SK-N-MC (cell line): ENCODE measurements around the gene ANKMY1.

Source experiments
- DNase-seq: peaks from one replicate; pipeline ENCODE4 v3.0.0-alpha.2; 2011; ENCODE audit warnings: low read depth, low spot score
- H3K27ac ChIP-seq: fragments of 200-600 bp; sonication (generic); 2 replicates; pipeline ENCODE4 v1.5.1; 2016; ENCODE audit warnings: mixed run types
- H3K36me3 ChIP-seq: fragments of 200-600 bp; sonication (generic); 2 replicates; pipeline ENCODE4 v1.6.1; 2017; ENCODE audit warnings: antibody characterized with exemption, low read length, mixed read lengths; ENCODE audit not compliant: insufficient read depth
- H3K4me3 ChIP-seq: fragments of 200-600 bp; sonication (generic); 2 replicates; pipeline ENCODE4 v1.5.1; 2016
- H3K9ac ChIP-seq: fragments of 200-600 bp; sonication (generic); 2 replicates; pipeline ENCODE4 v1.8.0; 2017; ENCODE audit warnings: mixed run types, mixed read lengths; ENCODE audit not compliant: insufficient read length
- H3K9me3 ChIP-seq: fragments of 200-600 bp; sonication (generic); 2 replicates; pipeline ENCODE4 v1.6.1; 2017; ENCODE audit warnings: low read depth, mild to moderate bottlenecking, antibody characterized with exemption, low read length, moderate library complexity, mixed read lengths
- EZH2 ChIP-seq: fragments of 200-600 bp; sonication (generic); IDR thresholded peaks from one replicate; pipeline ENCODE4 v1.6.1; 2017; ENCODE audit warnings: antibody characterized with exemption
- FOXP2 ChIP-seq: optimal IDR thresholded peaks from 2 replicates; pipeline ENCODE3; 2011; ENCODE audit warnings: mild to moderate bottlenecking, moderate library complexity; ENCODE audit not compliant: insufficient read depth; ENCODE audit errors: extremely low read length, control extremely low read depth
- POLR2AphosphoS5 ChIP-seq: IDR thresholded peaks from 2 replicates; pipeline ENCODE4 v1.6.1; 2012; ENCODE audit warnings: mild to moderate bottlenecking, low read depth, low read length, borderline replicate concordance

The ANKMY1 gene

GRCh38 chr2:240456447-240457222 is 101.2 kb downstream of the ANKMY1 start:
- no peak for TF ChIP-seq FOXP2
- TF ChIP-seq POLR2AphosphoS5: no peak
- H3K9ac ChIP-seq: no peak overlapping the region
- H3K9me3 ChIP-seq: no peaks in the 10 kb centered on the region
- no peak overlapping the region for H3K4me3 ChIP-seq
- H3K27ac ChIP-seq: no peak overlapping the region
- no peak for DNase-seq
- H3K36me3 ChIP-seq: no peaks in the 10 kb centered on the region

DNA sequence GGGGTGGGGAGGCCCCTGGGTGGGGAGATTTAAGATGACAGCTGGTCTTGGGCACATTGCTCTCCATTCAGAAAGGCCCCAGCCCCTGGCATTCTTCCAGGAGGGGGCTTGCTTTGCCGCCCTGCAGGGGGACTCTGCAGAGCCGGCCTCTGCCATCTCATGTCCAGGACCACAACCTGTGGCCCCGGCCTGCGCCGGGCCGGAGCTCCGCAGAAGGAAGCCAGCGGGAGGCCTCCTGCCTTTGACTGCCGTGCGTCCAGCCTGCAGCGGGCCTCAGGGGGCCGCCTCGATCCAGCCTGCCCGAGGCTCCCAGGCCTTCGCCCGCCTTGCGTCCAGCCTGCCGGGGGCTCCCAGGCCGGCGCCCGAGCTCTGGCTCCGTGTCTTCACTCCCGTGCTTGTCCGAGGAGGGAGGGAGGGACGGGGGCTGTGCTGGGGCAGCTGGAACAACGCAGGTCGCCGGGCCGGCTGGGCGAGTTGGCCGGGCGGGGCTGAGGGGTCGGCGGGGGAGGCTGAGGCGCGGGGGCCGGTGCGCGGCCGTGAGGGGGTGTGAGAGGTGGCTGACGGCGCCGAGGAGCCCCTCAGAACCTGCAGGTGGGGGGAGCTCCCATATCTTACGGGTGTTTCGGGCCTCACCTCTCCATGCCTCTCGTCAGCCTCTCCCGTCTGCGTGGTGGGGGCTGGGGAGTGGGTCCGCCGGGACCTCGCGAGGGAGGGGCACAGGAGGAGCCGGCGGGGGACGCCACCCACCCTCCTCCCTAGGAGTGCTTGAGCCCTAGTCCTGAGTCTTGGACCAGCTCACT is 101.9 kb downstream of the ANKMY1 start:
- Histone ChIP-seq H3K4me3 (no peak overlapping the region), H3K27ac (no peak overlapping the region), H3K9me3 (no peaks in the 10 kb centered on the region), H3K9ac (no peak overlapping the region), H3K36me3 (no peaks in the 10 kb centered on the region)
- no peak for DNase-seq
- TF ChIP-seq FOXP2 (no peak), POLR2AphosphoS5 (no peak), EZH2 (no peak)

DNA sequence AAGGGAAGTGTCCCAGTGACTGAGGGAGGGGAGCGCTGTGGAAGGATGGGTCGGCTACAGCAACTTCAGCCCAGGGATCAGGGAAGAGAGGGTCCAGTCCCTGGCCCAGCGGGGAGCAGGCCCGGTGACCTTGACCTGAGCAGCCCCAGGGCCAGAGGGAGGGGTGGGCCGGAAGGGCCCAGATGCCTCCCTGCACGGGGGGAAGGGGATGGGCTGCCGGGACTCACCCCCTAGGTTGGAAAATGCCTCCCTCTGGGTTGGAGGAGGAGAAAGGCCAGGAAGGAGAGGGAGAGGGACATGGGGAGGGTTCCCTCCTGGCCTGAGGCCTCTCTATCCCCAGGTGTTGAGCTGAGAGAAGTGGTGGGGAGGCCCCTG is 102.5 kb downstream of the ANKMY1 start:
- Histone ChIP-seq H3K27ac (no peak overlapping the region), H3K4me3 (no peak overlapping the region), H3K36me3 (no peaks in the 10 kb centered on the region), H3K9ac (no peak overlapping the region), H3K9me3 (no peaks in the 10 kb centered on the region)
- TF ChIP-seq POLR2AphosphoS5: no peak
- no peak for TF ChIP-seq FOXP2
- DNase-seq: no peak

GRCh38 chr2:240454106-240454901 is 103.5 kb downstream of the ANKMY1 start:
- no peak for DNase-seq
- H3K27ac ChIP-seq: no peak overlapping the region
- H3K9ac ChIP-seq: no peak overlapping the region
- H3K9me3 ChIP-seq: no peaks in the 10 kb centered on the region
- H3K4me3 ChIP-seq: no peak overlapping the region
- no peaks in the 10 kb centered on the region for H3K36me3 ChIP-seq
- TF ChIP-seq FOXP2 (no peak), POLR2AphosphoS5 (no peak), EZH2 (peak; percentile 57)

GRCh38 chr2:240453461-240454105 is 104.2 kb downstream of the ANKMY1 start:
- H3K36me3 ChIP-seq: no peaks in the 10 kb centered on the region
- H3K9ac ChIP-seq: no peak overlapping the region
- no peak for DNase-seq
- H3K4me3 ChIP-seq: no peak overlapping the region
- no peak overlapping the region for H3K27ac ChIP-seq
- H3K9me3 ChIP-seq: no peaks in the 10 kb centered on the region
- TF ChIP-seq POLR2AphosphoS5 (no peak), FOXP2 (no peak), EZH2 (no peak)

DNA sequence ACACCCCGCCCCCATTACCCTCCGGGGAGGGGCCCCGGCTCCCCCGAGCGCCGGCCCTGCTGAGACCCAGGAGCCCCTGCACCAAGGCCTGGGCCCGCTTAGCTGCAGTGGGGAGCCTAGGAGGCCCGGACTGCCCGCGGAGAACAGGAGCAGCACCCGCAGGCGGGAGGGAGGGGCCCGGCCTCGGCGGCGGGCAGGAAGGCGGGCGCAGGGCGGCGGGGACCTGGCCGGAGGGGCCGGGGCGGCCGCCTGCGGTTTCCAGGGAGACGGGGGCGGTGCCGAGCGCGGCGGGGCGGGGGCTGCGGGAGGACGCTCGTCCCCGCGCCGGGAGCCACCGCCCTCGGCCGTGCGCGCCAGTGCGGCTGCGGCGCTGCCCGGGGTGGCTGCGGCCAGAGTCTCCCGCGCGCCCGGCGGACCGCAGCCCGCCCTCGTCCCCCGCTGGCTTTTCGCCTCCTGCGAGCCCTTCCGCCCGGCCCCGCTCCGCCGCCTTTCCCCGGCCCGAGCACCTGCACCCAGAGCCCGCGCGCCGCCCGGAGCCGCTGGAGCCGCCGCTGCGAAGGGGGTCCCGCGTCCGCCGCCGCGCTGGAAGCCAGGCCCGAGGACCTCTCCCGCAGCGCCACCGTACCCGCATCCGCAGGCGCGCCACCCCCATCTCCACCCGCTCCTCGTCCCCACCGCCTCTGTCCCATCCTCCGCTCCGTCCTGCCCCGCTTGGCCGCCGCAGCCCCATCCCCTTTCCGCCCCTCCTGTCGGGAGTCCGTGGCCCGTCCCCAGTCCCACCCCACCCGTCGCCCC is 105.1 kb downstream of the ANKMY1 start:
- Histone ChIP-seq H3K27ac (no peak overlapping the region), H3K9ac (no peak overlapping the region)
- DNase-seq: no peak

GRCh38 chr2:240451791-240452461 is 105.9 kb downstream of the ANKMY1 start:
- TF ChIP-seq EZH2: no peak
- no peak for TF ChIP-seq POLR2AphosphoS5
- no peak for TF ChIP-seq FOXP2
- DNase-seq: no peak
- peak overlapping the region; percentile 42; the same call in 1 of the 2 replicates for H3K4me3 ChIP-seq
- H3K9ac ChIP-seq: no peak overlapping the region
- H3K27ac ChIP-seq: no peak overlapping the region
- no peaks in the 10 kb centered on the region for H3K36me3 ChIP-seq
- H3K9me3 ChIP-seq: no peaks in the 10 kb centered on the region

More for the DNA sequence above, 105.1 kb downstream of the ANKMY1 start:
- Histone ChIP-seq H3K36me3 (no peaks in the 10 kb centered on the region), H3K9me3 (no peaks in the 10 kb centered on the region), H3K4me3 (peak overlapping the region; percentile 66)
- no peak for TF ChIP-seq FOXP2
- TF ChIP-seq POLR2AphosphoS5: no peak
- no peak for TF ChIP-seq EZH2
